Lung microvascular endothelial cell (primary cell): ENCODE results near the gene SPNS2. TPM values are rescaled to one million over a fixed set of nuclear protein-coding genes. Genes with fewer than 3 reads are reported as not detected.
"Not testable (repeated sequence)": the region's sequence is repeated elsewhere in the genome, so short reads cannot be mapped to it uniquely, and the experiment has no call there.

ENCODE experiments used
- DNase-seq, 2 donors: peaks; one replicate each; pipeline versions ENCODE4 v3.0.0 to v3.0.0-alpha.2; 2010; ENCODE audit warnings: low read depth in 2 of 2
- total RNA-seq: library from RNA; depleted of rRNA; stranded (reverse); fragments of >200 nt; gene quantifications from 2 replicates; pipeline ENCODE4 v1.2.1, GENCODE V29; 2014

Gene SPNS2
- total RNA-seq, 1 donor from 2014 or later = 71.4 TPM

DNA sequence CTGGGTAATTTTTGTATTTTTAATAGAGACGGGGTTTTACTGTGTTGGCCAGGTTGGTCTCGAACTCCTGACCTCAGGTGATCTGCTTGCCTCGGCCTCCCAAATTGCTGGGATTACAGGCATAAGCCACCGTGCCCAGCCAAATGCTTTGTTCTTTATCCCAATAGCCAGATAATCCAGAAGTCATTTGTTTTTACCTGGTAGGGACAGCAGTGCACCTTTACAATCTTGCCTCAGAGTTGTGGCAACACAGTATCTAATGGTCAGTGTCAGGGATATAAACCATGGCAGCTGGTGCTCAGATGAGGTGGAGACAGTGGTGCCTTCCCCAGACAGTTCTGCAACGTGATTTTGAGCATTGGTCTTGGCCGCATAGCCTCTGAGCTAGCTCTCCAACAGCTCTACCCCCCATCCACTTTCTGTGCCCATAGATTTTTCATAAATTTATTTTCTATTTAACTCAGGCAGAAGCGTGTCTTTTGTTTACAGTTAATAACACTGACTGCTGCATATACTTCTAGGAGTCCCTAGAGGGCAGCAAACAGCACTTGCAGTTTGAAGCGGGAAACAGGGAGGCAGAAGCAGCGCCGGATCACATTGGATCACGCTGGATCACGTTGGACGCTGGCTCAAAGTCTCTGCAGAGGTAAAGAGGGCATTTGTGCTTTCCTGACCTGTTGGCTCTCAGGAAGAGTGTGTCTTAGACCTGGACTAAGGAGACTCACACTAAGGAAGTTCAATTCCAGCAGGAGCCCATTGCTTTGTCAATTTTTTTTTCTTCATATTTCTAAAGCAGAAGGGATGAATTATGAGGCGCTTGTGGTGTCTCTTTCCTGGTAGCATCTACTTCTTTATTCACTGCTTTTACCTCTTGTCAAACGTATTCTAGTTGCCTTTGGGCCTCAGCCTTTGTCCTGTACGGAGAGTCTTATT, 66.8 kb downstream of the SPNS2 start:
- DNase-seq = peak; percentile 82 to 85

DNA sequence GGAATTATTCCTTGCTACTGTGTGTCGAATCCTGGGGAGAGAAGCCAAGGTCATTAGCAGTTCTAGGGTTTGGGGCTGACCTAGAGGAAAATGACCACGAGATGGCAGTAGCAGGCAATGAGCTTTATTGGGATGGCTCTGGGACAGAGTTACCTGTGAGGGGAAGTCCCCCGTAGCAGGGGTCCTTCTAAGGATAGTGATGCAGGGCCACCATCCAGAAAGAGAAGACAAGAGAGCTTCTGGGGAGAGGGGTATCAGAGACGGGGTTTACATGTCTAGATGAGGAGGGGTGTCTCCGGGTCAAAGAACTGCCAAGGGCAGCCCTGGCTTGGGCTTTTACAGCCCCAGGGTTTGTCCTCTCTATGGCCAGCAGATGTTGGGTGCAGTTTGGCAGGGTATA, 68.1 kb downstream of the SPNS2 start:
- DNase-seq = peak; percentile 49 to 66

DNA sequence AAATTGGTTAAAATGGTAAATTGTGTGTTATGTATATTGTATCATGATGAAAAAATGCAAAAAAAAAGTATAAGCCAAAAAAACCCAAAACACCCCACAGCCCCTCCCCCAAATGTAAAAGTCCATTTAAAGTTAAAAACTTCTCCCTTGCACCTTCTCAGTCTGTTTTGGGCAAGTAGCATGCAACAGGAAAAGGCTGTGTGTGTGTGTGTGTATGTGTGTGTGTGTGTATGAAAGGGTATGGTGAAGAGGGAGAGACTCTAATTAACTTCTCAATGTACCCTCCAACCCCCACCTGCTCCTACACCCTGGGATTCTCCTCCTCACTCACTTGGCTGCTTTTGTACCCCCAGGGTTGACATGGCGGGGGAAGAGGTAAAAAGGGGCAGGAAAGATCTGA, 70.9 kb downstream of the SPNS2 start:
- DNase-seq = no peak

GRCh38 chr17:4572131-4572530, 73.5 kb downstream of the SPNS2 start:
- no peak for DNase-seq

GRCh38 chr17:4573115-4573514, 74.4 kb downstream of the SPNS2 start:
- DNase-seq = no peak

DNA sequence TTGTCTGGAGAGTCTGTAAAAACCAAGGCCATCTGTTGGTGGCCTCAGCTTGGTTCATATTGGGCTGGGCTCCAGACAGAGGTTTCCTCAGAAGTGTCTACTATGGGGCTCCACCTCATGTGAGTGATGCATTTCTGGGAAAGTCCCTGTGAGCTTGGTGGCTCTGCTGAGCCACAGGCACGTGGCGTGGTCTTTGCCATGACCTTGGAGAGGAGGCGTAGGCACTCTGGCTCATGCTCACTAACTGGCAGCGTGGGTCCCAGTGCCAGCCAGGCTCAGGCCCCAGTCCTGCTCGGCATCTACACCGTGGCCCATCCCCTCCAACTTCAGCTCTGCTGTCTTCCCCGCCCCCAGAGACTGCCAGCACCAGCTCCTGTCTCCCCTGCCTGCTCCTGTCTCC, 75.0 kb downstream of the SPNS2 start:
- no peak for DNase-seq

DNA sequence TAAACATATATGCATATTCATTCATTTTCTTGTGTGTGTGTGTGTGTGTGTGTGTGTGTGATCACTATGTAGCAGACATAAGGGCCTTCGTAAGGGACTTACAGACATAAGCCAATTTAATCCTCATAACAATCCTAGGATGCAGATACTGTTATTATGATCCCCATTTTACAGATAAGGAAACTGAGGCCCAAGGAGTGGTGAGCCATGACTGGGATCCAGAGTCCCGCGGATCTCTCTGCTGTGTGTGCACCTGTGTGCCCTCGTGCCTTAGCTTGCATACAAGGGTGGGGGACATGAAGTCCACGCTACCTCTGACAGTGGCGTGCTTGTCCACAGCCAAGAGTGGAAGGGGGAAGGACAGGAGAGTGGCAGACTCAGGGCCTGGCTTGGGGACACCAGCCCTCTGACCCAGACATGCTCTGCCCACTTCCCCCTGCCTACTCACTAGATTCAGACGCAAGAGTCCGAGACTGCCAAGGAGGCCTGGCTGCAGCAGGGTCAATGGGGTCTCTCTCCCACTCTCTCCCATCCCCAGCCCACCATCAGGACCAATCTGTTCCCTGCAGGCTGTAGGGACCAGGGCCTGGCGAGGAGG, 75.9 kb downstream of the SPNS2 start:
- no peak for DNase-seq

- DNase-seq = no peak
These were observed 77.5 kb downstream of the SPNS2 start for GRCh38 chr17:4576161-4576558.

- DNase-seq = no peak
These were observed 78.1 kb downstream of the SPNS2 start for GRCh38 chr17:4576729-4577322.

GRCh38 chr17:4577386-4577993, 78.8 kb downstream of the SPNS2 start:
- DNase-seq = no peak

- not testable (repeated sequence) for DNase-seq
These were observed 79.7 kb downstream of the SPNS2 start for GRCh38 chr17:4578349-4578748.

DNA sequence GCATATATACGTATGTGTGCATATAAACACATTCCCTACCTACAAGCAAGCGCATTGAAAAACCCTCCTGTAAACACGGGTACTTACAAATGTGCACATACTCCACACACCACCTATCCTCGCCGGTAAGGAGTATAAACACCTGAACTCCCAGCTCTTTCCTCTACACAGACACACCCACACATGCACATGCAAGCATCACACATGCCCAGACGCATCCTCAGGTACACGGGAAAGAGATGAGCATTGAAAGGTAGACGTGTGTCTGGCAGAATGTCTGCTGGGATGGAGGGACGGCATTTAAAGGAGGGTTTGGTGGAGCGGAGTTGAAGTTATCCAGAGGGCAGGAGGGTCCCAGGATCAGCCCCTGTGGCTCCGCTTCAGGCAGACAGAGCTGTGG, 81.0 kb downstream of the SPNS2 start:
- no peak for DNase-seq

GRCh38 chr17:4580291-4580690, 81.6 kb downstream of the SPNS2 start:
- no peak for DNase-seq

- no peak for DNase-seq
These were observed 83.4 kb downstream of the SPNS2 start for GRCh38 chr17:4582101-4582501.

DNA sequence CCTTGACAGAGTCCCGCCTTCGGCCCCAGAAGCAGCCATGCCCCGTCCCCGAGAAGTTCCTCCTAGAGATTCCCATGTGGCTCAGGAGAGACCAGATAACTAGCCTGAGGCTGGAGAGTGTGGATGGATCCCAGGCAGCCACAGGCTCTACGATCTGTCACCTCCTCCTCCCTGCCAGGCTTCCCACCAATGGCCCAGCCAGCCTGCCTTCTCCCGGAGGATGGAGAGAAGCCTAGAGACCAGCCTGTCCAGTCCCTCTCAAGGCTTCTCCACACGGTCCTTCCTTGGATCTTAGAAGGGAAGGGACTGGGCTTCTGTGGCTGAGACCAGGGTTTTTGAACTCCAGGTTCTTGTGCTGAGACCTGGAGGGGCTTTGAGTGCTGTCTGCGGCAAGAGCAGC, 84.0 kb downstream of the SPNS2 start:
- no peak for DNase-seq

- DNase-seq = no peak
These were observed 84.5 kb downstream of the SPNS2 start for GRCh38 chr17:4583206-4583605.

DNA sequence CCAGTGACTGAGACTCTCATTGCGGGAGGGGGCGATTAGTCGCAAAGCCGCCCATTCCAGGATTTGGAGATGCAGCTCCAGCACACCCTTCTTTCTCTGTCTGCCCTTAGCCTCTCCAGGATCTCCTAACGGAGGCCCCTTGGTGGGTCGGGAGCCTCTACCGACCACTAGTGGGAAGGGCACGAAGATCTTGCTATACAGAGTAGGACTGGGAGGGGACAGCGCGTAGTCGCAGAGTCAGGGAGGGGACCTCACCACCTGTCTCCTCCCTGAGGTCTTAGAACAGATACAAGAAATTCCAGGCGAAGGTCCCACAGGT, 85.1 kb downstream of the SPNS2 start:
- peak; percentile 17 to 21 for DNase-seq

- peak in 1 of 2 donors; percentile 19 for DNase-seq
These were observed 85.6 kb downstream of the SPNS2 start, which contains the start of gene SMTNL2 for GRCh38 chr17:4584101-4584916. TSS of gene SMTNL2 (plus strand) at chr17:4584529. CDS start at chr17:4584606, 77 bp downstream.

- no peak for DNase-seq
These were observed 86.4 kb downstream of the SPNS2 start for GRCh38 chr17:4584917-4585637.

GRCh38 chr17:4585638-4585994, 86.9 kb downstream of the SPNS2 start:
- DNase-seq = no peak

DNA sequence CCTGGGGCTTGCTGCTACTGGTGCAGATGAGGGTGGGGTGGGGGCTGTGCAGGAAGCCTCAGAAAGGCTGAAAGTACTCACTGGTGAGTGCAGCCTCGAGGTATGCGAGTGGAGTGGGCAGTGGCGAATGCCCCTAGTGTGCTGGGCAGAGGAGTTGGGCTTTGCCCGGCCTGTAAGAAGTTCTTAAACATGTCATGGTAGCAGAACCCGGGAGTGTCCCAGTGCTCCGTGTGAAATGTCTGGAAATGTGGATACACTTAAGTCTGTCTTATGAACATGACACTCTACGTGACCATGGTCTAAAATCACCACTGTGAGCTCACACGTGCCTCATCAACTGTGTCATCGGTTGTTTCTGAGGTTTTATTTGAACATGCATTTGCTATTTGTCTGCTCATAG, 87.4 kb downstream of the SPNS2 start:
- no peak for DNase-seq
